Measurements from ENCODE around the gene PSMF1.

DNA sequence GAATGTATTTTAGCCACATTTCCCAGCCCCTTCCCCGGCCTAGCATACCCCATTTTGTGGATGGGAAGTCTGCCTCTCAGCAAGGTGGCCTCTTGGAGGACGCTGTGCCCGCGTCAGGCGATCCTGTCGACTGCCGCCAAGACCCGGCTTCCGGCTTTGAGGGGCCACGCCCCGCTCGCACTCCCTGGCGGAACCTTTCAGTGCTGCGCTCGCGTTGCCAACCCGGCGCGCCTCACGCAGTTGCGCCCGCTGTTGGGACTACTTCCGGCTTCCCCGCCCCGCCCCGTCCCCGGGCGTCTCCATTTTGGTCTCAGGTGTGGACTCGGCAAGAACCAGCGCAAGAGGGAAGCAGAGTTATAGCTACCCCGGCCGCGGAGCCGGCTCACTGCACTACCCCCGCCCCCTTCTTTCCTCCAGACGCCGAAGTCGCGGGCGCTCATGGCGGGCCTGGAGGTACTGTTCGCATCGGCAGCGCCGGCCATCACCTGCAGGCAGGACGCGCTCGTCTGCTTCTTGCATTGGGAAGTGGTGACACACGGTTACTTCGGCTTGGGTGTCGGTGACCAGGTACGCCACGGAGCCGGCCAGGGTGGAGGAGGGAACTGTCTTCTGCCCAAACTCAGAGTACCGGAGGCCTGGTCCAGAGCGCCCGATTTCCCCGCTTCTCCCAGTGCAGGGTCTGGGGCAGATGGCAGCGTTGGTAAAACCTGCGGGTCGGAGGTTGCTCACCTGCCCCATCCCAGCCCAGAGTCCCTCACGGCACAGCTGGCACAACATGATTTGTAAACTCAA, at the start of gene PSMF1:
- TF ChIP-seq, protein P1, sequence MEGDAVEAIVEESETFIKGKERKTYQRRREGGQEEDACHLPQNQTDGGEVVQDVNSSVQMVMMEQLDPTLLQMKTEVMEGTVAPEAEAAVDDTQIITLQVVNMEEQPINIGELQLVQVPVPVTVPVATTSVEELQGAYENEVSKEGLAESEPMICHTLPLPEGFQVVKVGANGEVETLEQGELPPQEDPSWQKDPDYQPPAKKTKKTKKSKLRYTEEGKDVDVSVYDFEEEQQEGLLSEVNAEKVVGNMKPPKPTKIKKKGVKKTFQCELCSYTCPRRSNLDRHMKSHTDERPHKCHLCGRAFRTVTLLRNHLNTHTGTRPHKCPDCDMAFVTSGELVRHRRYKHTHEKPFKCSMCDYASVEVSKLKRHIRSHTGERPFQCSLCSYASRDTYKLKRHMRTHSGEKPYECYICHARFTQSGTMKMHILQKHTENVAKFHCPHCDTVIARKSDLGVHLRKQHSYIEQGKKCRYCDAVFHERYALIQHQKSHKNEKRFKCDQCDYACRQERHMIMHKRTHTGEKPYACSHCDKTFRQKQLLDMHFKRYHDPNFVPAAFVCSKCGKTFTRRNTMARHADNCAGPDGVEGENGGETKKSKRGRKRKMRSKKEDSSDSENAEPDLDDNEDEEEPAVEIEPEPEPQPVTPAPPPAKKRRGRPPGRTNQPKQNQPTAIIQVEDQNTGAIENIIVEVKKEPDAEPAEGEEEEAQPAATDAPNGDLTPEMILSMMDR (conservative IDR thresholded peaks at IDR 0.05 in 1 of 2, IDR thresholded peaks at IDR 0.05 in 1 of 2; ENCODE audit: low read depth in 1 of 2, low read length in 2 of 2), result no peak
- TF ChIP-seq EZH2 (IDR thresholded peaks at IDR 0.05; ENCODE audit: low read length, missing control alignments), result no peak

All from fibroblast of lung (primary cell).